Measurements from ENCODE around the gene NRG2.
A peak's percentile ranks its signal among the peaks of the same experiment; 100 is the strongest.

The NRG2 gene

DNA sequence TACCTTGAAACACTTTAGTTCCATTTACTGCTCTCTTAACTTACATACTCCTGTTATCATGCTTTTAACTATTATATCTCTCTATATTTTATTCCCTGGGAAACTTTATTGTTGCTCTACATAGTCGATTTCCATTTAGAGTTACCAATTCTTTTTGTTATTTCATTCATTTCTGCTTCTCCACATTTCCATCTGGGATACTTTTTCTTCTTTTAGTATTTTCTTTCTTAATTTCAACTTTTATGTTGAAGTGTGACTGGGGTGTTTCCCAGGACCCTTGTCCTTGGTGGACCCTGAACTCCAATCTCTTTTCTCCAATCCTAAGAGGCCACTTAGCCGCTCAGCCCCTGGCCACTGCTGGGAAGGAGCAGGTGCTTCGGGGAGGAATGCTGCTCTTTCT, 211.5 kb downstream of the NRG2 start:
- DNase-seq: no peak

DNA sequence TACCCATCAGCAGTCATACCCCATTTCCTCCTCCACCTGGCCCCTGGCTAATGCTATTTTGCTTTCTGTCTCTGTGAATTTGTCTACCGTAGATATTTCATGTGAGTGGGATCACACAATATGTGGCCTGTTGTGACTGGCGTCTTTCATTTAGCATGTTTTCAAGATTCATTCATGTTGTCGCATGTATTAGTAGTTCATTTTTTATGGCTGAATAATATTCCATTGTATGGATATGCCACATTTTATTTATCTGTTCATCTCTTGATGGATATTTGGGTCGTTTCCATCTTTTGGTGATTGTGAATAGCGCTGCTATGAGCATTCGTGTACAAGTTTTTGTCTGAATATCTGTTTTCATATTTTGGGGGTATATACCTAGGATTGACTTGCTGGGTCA, 213.6 kb downstream of the NRG2 start:
- no peak for DNase-seq

DNA sequence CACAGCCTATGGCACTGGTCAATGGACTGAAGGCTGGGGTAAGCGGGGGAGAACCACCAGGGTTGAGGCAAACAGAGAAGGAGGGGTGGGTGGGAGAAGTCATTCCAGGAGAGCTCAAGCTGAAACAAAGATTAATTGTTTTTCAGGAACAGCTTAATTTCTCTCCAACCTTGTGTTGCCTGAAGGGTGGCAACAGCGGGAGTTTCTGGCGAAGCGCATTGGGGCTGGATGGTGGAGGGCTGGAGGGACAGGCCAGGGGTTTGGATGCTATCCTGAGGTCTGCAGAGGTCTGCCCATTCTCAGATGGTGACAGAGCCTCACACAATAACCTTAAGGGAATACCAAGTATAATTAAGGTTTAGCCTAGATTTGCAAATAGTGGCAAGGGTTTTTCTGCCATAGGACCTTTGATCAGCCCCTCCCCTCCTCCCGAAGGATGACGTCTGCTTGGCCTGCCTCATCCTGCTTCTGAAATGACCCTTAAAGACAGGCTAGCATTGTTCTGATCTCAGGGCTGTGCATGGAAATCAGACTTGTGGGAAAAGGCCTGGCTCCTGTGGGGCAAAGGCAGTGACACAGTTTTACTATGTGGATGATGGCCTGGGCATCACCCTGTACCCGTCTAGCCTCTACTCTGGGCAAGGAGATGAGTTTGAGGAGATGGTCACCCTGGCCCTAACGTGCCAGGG, 214.7 kb downstream of the NRG2 start:
- no peak for DNase-seq

DNA sequence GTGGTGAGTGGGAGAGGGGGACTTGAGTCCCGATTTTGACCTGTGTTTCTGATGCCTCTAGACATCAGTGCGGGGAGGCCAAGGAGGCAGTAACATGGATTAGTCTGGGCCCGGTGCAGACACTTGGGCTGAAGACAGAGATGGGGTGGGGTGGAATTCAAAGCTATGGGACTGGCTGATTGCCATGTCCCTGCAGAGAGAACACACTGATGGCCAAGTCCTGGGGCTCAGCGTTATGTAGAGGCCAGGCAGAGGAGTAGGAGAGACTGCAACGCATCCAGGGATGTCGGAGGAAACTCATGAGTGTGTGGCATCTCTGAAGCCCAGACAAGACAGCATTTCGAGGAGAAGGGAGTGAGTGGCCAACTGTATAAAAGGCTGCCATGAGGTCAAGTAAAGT, 217.4 kb downstream of the NRG2 start:
- no peak for DNase-seq

DNA sequence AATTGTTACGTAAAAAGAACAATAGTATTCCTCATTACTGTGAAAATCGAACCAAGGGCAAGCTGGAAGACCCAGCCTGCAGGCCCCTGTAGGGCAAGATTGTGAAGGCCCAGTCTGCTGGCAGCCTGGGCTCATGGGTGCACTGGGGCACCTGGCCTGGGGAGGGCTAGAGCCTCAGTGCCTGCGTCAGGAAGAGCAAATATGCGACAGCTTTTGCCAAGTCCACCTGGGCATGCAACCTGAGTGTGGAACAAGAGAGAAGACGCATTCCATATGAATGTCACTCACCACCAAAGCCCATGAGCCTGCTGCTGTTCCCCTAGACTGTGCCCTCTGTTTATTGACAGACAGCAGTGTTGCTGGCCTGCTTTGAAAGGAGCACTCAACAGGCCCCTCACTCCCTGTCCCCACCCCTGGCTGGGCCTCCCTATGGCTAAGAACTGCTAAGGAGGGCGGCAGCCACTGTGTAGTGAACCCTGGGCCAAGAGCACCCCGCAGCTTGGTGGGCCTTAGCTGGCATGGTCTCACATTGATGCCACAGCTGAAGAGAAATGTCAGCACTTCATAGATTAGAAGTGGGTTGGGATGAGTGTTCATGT, 219.2 kb downstream of the NRG2 start:
- DNase-seq: no peak

DNA sequence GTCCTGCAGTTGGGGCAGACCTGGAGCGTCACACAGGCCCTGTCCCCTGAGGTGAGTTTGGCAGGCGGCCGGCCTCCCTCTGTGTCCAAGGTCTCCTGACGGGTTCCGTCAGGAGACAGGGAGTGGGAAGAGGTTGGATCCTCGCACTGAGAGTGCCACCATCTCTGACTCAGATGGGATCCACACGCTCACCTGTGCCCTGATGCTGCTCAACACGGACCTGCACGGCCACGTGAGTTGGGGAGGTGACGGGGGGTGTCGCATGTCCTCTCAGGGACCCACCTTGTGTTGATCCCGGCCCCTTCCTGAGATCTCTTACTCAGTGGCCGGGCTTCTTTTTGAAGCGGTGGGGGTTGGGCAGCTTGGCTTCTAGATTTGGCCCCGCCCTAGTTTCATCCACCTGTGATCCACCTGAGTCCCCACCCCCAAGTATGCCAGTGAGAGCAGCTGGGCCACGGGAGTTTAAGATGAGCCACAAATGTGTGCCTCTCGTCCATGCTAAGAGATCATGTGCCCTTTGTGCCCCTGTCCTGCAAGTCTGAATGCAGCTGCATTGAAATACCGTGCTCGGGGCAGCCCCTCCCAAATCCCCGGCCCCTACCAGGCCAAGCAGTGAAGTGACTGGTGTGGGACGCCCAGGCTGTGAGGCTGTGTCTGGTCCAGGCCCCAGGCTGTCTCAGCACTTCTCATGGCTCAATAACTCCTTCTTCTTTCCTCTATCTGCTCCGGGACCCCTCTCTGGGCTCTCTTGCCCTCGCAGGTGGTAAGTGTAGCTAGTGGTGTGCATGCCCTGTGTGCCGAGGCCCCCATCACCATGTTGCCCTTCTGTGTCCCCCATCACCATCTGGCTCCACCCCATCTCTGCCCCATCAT, 220.3 kb downstream of the NRG2 start:
- DNase-seq: no peak

DNA sequence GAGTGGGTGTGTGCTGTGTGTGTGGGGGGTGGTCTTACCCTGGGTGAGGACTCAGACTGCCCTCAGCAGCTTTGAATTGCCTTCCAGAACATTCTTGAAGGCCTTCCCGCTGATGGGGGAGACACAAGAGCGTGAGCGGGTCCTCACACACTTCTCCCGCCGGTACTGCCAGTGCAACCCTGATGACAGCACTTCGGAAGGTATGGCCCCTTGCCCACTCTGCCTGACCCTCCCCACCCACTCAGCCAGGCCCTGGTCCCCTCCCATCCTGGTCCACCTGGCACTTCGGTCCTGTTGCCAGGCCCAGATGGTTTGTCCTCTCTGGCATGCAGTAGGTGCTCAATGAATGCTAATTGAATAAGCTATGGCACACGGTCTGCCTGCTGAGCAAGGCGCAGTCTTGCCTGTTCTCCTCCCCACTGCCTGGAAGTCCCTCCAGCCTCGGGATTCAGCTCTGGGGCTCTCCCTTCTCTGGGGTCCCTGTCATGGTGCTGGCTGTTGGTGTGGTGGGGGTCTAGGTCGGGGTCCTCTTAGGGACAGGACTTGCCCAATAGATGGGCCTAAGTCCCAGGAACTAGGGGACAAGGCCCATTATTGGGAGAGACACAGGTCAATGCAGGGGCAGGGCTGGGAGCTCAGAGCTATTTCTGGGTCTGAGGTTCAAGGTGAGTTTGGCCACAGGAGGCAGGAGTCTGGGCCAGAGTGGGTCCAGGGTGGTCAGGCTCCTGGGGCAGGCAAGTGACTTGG, 221.1 kb downstream of the NRG2 start:
- DNase-seq: no peak

DNA sequence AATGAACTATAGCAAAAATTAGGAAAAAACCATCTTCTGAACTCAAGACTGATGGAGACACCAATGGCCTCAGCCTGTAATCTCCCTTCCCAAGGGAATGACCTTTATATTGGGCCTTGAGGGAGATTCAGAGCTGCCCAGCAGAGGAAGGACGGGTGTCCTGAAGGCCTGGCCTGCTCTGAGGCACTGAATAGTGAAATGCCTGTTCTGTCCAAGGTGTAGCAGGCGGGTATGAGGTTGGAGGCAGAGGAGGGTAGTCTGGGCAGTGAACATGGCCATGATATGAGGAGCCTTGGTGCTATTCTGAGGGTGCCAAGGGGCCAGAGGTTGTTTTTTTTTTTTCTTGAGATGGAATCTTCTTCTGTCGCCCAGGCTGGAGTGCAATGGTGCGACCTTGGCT, 222.5 kb downstream of the NRG2 start:
- no peak for DNase-seq

DNA sequence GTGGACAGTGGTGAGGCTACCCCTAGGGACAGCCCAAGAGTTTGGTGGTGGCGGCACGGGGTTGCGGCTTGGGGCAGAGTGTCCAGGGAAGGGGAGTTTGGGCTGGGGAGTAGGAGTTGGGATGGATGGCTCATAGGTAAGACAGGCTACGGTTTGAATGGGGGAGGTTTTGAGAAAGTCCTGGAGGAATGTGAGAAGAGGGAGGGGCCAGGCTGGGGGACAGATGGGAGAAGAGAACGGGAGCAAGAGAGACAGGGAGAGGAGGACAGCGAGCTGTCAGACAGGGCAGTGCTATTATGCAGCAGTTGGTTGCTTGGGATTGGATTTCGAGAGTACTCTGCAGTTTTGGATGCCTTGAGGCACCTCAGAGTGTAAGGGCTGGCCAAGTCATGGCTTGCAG, 223.0 kb downstream of the NRG2 start:
- DNase-seq: no peak

DNA sequence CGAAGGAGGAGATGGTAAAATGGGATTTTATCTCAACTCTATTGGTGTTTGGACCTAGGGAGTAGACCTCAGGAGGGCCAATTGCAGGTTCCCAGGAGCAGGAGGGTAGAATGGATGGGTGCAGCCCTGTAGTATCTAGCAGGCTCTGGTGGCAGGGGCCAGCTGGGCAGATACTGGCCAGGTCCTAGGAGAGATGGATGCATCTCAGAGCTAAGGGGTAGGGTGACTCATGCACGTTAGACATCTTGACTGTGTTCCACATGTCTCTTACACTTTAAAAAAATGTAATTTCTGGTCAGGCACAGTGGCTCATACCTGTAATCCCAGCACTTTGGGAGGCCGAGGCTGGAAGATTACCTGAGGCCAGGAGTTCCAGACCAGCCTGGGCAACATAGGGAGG, 225.1 kb downstream of the NRG2 start:
- no peak for DNase-seq

DNA sequence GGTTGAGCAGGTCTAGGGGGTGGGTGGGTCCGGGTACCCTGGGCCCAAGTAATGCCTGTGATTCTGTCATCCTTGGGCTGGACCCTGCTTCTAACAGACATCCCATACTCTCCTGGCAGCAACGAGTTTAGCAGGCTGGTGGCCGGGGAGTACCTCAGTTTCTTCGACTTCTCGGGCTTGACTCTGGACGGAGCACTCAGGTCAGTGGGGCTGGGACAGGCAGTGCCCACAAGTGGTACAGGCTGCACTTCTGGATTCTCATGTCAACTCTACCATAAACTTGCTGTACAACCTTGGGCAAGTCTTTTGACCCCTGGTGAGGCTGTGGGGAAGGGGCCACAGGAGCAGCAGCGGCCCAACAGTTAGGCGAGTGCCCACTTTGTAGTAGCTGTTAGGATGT, 225.7 kb downstream of the NRG2 start:
- DNase-seq: no peak

DNA sequence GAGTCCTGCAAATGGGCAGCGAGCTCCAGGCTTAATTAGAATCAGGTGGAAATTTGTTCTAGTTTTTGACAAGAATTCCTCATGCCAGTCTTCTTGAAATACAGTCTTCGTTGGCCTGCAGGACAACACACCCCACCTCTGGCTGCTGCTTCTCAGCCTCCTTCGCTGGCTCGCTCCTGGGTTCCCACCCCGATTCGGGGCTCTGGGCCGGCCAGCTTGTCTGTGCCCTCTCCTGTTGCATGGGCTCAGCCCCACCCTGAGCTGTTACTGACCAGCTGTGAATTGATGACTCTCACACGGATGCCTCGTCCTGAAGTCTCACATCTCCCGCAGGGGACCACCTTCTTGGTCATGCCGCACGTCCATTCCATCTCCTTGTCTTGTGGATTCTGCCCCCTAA, 226.5 kb downstream of the NRG2 start:
- DNase-seq: no peak

DNA sequence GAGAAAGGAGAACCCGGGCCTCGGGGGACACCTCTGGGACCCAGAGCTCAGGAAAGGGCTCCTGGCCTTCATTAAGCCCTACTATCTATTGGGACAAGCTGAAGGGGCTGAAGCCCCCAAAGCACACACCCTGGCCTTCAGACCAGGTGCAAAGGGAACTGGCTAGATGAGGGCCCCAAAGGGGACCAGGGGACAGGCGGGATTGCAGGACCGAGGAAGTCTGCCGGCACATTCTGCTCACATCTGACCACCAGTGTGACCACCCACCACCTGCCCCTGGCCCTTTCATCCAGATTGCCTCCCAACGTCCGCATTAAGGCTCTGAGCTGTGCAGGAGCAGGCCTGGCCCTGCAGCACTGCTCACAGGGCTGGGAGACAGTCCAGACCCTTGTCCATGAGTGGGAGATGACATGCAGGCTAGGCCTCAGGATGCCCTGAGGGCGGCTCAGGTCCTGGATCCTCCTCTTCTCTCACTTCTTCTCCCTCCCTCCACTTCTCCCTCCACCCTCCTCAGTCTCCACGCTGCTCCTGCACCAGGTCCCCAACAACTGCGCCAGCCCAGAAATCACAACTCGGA, 228.3 kb downstream of the NRG2 start:
- DNase-seq: no peak

DNA sequence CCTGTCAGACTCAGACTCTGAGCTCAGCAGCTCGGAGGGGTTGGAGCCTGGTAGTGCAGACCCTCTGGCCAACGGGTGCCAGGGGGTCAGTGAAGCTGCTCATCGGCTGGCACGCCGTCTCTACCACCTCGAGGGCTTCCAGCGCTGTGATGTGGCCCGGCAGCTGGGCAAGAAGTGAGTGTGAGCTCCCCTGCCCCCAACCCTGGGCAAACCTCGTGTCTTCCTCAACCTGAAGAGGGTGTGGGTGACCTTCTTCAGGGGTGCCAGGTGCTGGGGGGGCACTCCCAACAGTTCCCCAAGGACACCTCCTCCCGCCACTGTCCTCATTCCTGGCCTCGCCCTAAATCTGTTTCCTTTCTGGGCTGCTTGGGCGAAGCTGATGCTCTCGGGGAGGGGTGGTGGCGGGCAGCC, 228.9 kb downstream of the NRG2 start:
- no peak for DNase-seq

DNA sequence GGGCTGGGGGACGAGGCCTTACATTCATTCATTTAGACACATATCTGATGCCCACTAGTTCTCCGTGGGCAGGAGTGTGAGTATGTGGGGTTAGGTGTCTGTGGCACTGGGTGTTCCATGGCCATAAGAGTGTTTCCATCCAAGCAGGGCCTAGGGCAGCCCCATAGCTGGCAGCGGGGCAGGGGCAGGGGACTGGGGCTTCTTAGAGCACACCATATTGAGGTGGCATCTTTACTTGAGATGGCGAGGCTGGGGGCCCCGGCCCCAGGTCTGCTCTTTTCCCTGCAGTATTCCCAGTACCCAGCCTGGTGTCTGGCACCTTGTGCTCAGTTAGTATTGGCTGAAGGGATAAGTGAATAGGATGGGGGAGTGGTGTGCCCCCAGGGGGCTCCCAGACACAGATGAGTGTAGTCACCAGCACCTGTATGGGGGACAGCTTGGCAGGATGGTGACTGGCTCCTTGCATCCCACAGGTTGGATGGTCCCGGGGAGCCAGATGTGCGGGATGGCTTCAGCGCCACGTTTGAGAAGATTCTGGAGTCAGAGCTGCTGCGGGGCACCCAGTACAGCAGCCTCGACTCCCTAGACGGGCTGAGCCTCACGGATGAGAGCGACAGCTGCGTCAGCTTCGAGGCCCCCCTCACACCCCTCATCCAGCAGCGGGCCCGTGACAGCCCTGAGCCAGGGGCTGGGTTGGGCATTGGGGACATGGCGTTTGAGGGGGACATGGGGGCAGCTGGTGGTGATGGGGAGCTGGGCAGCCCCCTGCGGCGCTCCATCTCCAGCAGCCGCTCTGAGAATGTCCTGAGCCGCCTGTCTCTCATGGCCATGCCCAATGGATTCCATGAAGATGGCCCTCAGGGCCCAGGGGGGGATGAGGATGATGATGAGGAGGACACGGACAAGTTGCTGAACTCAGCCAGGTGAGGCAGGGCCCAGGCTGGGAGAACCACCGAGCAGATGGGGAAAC, 230.0 kb downstream of the NRG2 start:
- DNase-seq: no peak

DNA sequence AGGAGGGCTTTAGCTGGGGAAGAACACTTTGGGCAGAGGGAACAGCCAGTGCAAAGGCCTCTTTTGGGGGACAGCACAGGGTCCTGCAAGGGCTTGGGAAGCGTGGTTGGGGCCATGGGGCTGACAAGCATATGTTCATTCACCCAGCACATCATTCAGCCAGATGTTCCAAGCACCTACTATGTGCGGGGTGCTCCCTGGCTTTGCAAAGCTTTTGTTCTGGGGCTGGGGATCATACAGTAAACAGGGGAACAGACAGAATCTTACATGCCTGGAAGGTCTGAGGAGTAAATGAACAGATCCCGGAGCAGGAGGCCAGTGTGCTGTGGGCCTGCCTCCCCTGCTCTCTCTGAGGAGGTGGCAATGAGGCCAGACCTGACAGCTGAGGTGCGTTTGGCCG, 230.8 kb downstream of the NRG2 start:
- no peak for DNase-seq

DNA sequence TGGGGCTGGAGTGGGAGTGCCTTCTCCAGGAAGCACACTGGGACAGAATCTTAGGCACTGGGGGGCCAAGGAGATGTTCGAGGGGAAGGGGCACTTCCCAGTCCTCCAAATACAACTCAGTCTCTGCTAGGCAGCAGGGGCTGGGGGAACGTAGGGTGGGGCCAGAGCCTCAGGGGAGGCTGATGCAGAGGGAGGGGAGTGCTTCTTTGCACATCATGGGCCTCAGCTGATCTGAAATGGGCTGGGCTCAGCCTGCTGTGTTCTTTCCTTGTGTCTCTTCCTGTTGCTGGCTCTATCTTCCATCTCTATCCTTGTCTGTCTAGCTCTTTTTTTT, 231.9 kb downstream of the NRG2 start:
- no peak for DNase-seq

DNA sequence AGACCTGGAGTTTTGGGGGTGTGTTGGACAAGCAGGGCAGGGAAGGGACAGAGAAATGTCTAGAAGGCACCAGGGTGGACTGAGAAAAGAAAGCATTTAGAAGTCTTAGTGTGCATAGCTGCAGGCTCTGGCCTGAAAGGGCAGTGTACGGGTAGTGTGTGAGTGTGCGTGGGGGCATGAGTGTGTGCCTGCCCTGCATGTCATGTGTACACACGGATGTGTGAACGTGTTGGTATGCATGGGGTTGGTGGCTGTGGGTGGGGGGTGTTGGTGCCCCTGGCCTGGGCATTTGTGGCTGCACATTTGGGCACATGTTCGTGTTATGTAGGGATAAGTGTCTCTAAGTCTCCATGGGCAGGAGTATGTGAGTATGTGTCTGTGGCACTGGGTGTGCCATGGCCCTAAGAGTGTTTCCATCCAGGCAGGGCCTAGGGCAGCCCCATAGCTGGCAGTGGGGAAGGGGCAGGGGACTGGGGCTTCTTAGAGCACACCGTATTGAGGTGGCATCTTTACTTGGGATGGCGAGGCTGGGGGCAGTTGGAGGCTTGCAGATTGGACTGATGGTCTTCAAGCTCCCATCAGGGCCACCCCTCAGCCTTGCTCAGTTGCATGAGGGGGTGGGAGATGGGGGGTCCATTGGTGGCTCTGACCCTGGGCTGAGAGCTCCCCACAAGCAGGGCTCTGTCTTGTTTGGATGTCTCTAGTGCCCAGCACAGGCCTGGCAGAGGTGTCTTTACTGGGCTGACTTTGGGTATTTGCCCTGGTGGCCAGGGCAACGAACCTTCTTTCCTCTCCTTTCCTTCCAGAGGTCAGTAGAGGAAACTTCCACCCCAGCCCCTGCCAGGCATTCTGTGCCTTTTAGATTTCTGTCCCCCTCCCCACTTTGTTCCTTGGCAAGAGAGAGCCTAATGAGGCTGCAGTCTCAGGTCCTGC, 232.5 kb downstream of the NRG2 start:
- DNase-seq: no peak

DNA sequence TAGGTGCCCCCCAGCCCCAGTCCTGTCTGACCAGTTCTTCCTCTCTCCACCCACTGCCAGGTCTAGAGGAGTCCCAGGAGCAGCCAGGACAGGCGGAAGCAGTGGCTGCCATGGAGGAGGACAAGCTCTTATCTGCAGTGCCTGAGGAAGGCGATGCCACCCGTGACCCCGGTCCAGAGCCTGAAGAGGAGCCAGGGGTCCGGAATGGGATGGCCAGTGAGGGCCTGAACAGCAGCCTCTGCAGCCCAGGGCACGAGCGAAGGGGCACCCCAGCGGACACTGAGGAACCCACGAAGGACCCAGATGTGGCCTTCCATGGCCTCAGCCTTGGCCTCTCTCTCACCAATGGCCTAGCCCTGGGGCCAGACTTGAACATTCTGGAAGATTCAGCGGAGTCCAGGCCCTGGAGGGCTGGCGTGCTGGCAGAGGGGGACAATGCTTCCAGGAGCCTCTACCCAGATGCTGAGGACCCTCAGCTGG, 233.7 kb downstream of the NRG2 start:
- DNase-seq: no peak

DNA sequence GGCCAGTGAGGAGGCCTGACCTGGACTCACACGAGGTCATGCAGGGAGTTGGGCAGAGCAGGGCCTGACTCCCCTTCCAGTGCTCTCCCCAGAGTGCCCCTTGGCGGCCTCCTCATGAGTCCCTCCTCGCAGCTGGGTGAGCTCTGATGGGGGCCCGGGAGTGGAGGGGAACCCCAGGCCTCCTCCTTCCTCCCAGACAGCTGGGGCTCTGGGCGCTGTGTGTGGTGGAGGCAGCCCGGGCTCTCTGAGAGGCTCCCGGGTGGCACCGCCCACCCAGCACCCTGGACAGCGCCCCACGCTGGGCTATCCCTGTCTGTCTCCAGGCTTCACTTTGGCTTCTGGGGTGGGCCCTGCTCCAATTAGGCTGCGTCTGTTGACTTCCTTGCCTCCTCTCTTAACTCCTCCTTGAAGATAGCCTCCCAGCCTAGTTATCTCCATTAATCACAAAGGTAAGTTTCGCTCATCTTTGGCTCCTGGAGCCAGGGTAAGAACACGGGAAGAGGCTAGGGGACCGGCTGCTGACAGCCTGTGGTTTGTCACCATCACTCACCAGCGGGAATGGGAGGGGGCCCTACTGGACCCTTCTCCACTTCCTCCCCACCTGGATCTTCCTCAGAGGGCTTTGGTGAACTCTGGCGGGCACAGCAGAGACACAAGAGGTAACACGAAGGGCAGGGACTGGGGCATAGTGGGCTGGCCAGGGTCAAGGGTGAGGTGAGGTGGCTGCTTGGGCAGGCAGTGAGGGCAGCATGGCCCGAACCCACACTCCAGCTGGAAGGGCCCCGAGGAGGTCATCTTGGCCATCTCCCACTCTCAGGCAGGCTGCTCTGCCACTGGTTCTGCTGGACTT, 234.4 kb downstream of the NRG2 start:
- DNase-seq: peak; percentile 59
